GM13977 (cell line): Measurements from ENCODE around the gene C5orf52.
"Not testable (repeated sequence)": the region's sequence is repeated elsewhere in the genome, so short reads cannot be mapped to it uniquely, and the experiment has no call there.

ENCODE experiments used
- DNase-seq: peaks from one replicate; pipeline ENCODE4 v3.0.0; 2012; ENCODE audit warnings: low spot score
- in situ Hi-C: fragments of 300-500 bp; cut with MboI; formaldehyde crosslinking; loops from one replicate; pipeline ENCODE4 v1.12.0; 2022; ENCODE audit warnings: low sequenced_read_pairs, low pct_unique_long_range_greater_than_20kb, mixed read lengths, inconsistent platforms; ENCODE audit not compliant: unreplicated experiment
- TF ChIP-seq, protein P1 (sequence below): IDR thresholded peaks from 2 replicates; pipeline ENCODE4 v1.5.1; 2012; ENCODE audit warnings: mild to moderate bottlenecking, control low read depth; ENCODE audit not compliant: insufficient read depth; ENCODE audit errors: extremely low read depth, missing control alignments

C5orf52 gene

GRCh38 chr5:157689942-157690689 lies 18.8 kb downstream of the C5orf52 start:
- in situ Hi-C loops, result no loop called here
- TF ChIP-seq, protein P1, sequence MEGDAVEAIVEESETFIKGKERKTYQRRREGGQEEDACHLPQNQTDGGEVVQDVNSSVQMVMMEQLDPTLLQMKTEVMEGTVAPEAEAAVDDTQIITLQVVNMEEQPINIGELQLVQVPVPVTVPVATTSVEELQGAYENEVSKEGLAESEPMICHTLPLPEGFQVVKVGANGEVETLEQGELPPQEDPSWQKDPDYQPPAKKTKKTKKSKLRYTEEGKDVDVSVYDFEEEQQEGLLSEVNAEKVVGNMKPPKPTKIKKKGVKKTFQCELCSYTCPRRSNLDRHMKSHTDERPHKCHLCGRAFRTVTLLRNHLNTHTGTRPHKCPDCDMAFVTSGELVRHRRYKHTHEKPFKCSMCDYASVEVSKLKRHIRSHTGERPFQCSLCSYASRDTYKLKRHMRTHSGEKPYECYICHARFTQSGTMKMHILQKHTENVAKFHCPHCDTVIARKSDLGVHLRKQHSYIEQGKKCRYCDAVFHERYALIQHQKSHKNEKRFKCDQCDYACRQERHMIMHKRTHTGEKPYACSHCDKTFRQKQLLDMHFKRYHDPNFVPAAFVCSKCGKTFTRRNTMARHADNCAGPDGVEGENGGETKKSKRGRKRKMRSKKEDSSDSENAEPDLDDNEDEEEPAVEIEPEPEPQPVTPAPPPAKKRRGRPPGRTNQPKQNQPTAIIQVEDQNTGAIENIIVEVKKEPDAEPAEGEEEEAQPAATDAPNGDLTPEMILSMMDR, result no peak
- no peak for DNase-seq

DNA sequence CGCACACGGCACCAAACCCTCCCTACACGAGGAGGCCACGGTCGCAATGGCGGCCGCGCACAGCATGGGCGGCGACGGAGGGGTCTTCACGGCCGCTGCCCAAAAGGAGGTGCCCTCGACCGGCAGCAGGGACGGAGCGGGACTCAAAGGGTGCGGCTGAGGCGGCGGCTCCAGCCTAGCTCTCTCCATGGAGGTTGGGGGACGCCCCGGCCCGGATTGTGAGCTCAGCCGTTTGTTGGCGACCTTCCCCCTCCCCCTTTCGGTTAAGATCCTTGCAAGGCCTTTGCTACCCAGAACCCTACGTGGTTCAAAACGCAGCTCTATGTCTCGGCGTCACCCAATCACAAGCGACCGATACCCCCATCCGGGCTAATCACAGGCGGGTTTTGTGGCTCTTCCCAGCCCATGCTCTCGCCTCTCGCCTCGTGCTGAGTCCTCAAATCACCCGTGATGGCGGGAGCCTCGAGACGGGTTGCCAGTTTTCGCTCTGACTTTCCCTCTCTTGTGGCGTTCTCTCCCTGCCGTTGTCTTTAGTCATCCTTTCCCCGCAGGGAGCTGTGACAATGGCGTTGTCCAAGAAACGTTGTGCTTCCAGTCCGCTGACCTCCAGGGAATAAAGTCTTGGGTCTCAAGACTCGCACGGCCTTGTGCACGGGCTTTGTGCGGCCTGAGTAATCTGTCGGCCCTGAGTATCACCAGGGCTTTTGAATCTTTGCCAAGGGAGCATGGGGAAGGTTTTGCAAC lies 19.5 kb downstream of the C5orf52 start:
- in situ Hi-C loops, result no loop called here
- no peak for DNase-seq
- TF ChIP-seq, protein P1, result no peak

- DNase-seq, in situ Hi-C loops: not testable (repeated sequence)
These were observed 22.5 kb downstream of the C5orf52 start for GRCh38 chr5:157693816-157694215.

GRCh38 chr5:157696154-157696553 lies 24.8 kb downstream of the C5orf52 start:
- DNase-seq, in situ Hi-C loops: not testable (repeated sequence)

DNA sequence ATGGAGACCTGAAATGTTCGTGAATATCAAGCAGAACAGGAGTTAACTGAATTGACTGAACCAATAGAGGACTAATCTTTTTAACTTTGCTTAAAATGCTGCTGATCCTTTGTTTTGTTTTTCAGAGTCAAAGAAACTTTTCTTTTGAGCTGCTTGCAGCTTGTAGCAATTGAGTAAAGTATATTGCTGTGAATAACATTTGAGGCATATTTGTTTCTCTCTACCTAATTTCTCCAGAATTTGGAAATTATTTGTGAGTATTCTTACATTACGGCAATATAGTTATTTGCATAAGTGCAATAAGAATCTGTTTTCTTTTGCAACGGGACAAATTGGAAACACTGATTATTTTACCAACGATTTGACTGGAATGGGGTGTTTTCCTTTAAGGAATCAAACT lies 27.3 kb downstream of the C5orf52 start:
- not testable (repeated sequence) for DNase-seq

GRCh38 chr5:157703736-157704135 lies 32.4 kb downstream of the C5orf52 start:
- no peak for DNase-seq
- in situ Hi-C loops, result no loop called here
- TF ChIP-seq, protein P1, result no peak

More for the DNA sequence above, 27.3 kb downstream of the C5orf52 start:
- in situ Hi-C loops, result not testable (repeated sequence)

DNA sequence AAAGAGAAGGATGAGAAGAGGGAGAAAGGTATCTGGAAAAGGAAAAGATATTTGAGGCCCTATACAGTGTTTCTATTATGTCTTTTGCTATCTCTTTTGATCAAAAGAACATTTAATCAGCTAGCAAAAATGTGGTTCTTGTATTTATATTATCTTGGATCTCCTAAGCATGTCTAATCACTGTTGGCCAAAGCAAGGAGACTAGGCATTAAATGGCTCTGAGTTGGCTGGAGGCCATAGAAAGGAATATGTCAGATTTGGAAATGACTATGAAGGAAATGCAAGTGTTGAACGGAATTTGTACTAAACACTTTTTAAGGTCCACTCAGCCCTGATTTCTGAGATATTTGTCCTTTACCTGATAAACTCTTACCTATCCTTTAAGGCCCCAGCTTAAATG lies 37.5 kb downstream of the C5orf52 start:
- DNase-seq, result no peak
- in situ Hi-C loops, result no loop called here

DNA sequence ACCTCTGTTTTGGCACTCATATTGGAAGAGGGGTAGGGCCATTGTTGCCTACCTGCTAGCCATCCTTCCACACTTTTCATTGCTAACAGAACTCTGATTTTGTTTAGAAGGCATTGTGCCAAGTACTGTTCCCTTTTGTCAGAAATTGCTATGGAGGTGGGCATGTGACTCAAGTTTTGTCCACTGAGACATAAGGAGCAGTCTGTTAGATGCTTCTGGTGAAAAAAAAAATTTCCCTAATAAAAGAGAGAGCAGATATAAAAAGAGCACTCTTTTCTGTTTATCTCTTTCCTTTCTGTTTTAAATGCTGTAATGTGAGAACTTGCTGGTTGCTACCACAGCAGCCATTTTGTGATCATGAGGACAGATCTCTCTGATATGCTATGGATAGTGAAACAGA lies 38.0 kb downstream of the C5orf52 start:
- in situ Hi-C loops, result no loop called here
- no peak for DNase-seq
- TF ChIP-seq, protein P1, result no peak

More for the DNA sequence above, 37.5 kb downstream of the C5orf52 start:
- TF ChIP-seq, protein P1, result no peak
